AG04449 (cell line): Measurements from ENCODE around the gene WNT7A.

Experiments
- CTCF ChIA-PET: fragments of 350-600 bp; formaldehyde crosslinking; extraction: SDS; loops from one replicate; lab custom pipeline; 2021; ENCODE audit warnings: antibody characterized with exemption; lab: Yijun Ruan, JAX
- POLR2A ChIA-PET: fragments of 400-600, 350-600 bp; formaldehyde crosslinking; extraction: SDS; loops from one replicate; lab custom pipeline; 2020; ENCODE audit warnings: antibody characterized with exemption, inconsistent platforms; lab: Yijun Ruan, JAX
- DNase-seq: peaks from one replicate; pipeline ENCODE4 v3.0.0-alpha.2; 2010; ENCODE audit warnings: low read depth, low spot score
- H3K4me3 ChIP-seq: 2 replicates; pipeline ENCODE4 v1.5.1; 2011; ENCODE audit warnings: low read depth, mild to moderate bottlenecking, control low read depth, low read length
- TF ChIP-seq, protein P1 (sequence below): IDR thresholded peaks from one replicate; pipeline ENCODE4 v1.5.1; 2011; ENCODE audit warnings: mild to moderate bottlenecking, moderate library complexity, low read length, control low read depth, inconsistent platforms; ENCODE audit not compliant: insufficient read depth; ENCODE audit errors: missing control alignments

The WNT7A gene

GRCh38 chr3:13815088-13815683 is 64.7 kb downstream of the WNT7A start:
- ChIA-PET POLR2A (no interaction called here), CTCF (no interaction called here)
- TF ChIP-seq, protein P1, sequence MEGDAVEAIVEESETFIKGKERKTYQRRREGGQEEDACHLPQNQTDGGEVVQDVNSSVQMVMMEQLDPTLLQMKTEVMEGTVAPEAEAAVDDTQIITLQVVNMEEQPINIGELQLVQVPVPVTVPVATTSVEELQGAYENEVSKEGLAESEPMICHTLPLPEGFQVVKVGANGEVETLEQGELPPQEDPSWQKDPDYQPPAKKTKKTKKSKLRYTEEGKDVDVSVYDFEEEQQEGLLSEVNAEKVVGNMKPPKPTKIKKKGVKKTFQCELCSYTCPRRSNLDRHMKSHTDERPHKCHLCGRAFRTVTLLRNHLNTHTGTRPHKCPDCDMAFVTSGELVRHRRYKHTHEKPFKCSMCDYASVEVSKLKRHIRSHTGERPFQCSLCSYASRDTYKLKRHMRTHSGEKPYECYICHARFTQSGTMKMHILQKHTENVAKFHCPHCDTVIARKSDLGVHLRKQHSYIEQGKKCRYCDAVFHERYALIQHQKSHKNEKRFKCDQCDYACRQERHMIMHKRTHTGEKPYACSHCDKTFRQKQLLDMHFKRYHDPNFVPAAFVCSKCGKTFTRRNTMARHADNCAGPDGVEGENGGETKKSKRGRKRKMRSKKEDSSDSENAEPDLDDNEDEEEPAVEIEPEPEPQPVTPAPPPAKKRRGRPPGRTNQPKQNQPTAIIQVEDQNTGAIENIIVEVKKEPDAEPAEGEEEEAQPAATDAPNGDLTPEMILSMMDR = no peak
- DNase-seq = no peak
- H3K4me3 ChIP-seq = no peak overlapping the region

GRCh38 chr3:13812034-13812471 is 67.8 kb downstream of the WNT7A start:
- POLR2A ChIA-PET = no interaction called here
- no peak for DNase-seq
- no peak overlapping the region for H3K4me3 ChIP-seq
- CTCF ChIA-PET = no interaction called here
- TF ChIP-seq, protein P1 = no peak

- TF ChIP-seq, protein P1 = no peak
- ChIA-PET CTCF (no interaction called here), POLR2A (no interaction called here)
- no peak for DNase-seq
- no peak overlapping the region for H3K4me3 ChIP-seq
Measured at GRCh38 chr3:13811614-13812013, 68.3 kb downstream of the WNT7A start.

- no peak for DNase-seq
- no peak overlapping the region for H3K4me3 ChIP-seq
- ChIA-PET CTCF (no interaction called here), POLR2A (no interaction called here)
- TF ChIP-seq, protein P1 = no peak
Measured at GRCh38 chr3:13808550-13808949, 71.3 kb downstream of the WNT7A start.

- no peak overlapping the region for H3K4me3 ChIP-seq
- ChIA-PET POLR2A (no interaction called here), CTCF (no interaction called here)
- TF ChIP-seq, protein P1 = no peak
- no peak for DNase-seq
Measured at GRCh38 chr3:13801361-13802204, 78.3 kb downstream of the WNT7A start.

GRCh38 chr3:13800064-13800463 is 79.8 kb downstream of the WNT7A start:
- POLR2A ChIA-PET = no interaction called here
- CTCF ChIA-PET = no interaction called here
- no peak for DNase-seq
- TF ChIP-seq, protein P1 = no peak
- no peak overlapping the region for H3K4me3 ChIP-seq
